Epithelial cell of proximal tubule (primary cell): ENCODE results near the gene MS4A15. TPM values are rescaled to one million over a fixed set of nuclear protein-coding genes. Genes with fewer than 3 reads are reported as not detected.

Experiments used
- DNase-seq: peaks from one replicate; pipeline ENCODE4 v3.0.0-alpha.2; 2011; ENCODE audit warnings: low read depth
- H3K4me3 ChIP-seq: 2 replicates; pipeline ENCODE4 v1.5.1; 2011; ENCODE audit warnings: low read depth, mild to moderate bottlenecking, low read length
- total RNA-seq: library from RNA; depleted of rRNA; stranded (reverse); fragments of >200 nt; gene quantifications from 2 replicates; pipeline ENCODE4 v1.2.3, GENCODE V29; 2015
- TF ChIP-seq, protein P1 (sequence below): conservative IDR thresholded peaks from 2 replicates; pipeline ENCODE4 v1.5.1; 2012; ENCODE audit warnings: low read depth, mild to moderate bottlenecking, low read length

MS4A15 gene
- total RNA-seq, 1 donor from 2014 or later: not detected

DNA sequence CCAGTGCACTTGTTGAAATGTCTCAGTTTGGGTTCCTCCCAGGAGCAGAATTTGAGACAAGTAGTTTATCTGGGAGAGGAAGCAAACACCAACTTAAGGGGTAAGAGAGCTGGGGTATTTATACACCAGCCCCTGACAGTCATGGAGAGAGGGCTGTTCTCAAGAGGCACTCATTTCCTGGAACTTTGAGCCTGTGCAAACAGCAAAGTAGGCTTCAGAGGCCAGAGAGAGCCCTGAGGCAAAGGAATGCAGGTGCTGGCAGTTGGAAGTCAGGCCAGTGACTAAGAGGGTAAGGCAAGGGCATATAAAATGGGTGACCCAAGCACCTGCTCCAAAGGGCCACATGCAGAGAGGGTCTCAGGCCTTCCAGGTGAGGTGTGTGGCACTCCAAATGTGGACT lies 16.1 kb upstream of the MS4A15 start:
- DNase-seq: no peak
- no peak overlapping the region for H3K4me3 ChIP-seq
- TF ChIP-seq, protein P1, sequence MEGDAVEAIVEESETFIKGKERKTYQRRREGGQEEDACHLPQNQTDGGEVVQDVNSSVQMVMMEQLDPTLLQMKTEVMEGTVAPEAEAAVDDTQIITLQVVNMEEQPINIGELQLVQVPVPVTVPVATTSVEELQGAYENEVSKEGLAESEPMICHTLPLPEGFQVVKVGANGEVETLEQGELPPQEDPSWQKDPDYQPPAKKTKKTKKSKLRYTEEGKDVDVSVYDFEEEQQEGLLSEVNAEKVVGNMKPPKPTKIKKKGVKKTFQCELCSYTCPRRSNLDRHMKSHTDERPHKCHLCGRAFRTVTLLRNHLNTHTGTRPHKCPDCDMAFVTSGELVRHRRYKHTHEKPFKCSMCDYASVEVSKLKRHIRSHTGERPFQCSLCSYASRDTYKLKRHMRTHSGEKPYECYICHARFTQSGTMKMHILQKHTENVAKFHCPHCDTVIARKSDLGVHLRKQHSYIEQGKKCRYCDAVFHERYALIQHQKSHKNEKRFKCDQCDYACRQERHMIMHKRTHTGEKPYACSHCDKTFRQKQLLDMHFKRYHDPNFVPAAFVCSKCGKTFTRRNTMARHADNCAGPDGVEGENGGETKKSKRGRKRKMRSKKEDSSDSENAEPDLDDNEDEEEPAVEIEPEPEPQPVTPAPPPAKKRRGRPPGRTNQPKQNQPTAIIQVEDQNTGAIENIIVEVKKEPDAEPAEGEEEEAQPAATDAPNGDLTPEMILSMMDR: no peak

DNA sequence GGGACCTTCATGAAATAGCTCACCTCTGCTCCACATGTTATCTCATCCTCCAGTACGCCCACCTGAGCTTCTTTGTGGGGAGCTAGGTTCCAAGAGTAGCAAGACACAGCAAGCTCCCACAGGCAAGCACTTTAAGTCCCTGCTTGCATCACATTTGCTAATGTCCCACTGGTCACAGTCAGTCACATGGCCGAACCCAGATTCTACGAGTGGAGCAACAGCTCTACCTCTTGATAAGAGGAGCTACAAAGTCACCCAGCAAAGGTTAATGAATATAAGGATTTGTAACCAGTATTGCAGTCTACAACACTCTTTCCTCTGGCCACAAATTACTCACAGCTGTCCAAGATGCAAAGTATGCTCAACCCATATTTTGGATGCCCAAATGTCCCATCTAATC lies 15.2 kb upstream of the MS4A15 start:
- TF ChIP-seq, protein P1: no peak
- DNase-seq: no peak
- no peak overlapping the region for H3K4me3 ChIP-seq

DNA sequence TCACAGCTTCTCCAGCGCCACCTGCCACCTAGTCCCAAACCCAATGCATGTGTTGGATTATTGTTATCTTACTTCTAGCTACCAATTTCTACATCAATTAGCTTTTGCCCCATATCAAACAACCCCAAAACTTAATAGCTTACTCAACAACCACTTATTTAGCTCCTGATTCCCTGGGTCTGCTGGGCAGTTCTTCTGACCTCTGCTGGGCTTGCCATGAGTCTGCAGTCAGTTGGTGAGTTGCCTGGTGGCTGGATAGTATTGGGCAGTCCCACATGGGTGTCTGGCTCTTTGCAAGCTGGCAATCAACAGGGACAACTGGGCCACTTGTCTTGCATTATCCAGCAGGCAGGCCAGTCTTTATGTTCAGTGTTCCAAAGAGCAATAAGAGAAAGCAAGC lies 13.6 kb upstream of the MS4A15 start:
- TF ChIP-seq, protein P1: no peak
- H3K4me3 ChIP-seq: no peak overlapping the region
- DNase-seq: no peak

DNA sequence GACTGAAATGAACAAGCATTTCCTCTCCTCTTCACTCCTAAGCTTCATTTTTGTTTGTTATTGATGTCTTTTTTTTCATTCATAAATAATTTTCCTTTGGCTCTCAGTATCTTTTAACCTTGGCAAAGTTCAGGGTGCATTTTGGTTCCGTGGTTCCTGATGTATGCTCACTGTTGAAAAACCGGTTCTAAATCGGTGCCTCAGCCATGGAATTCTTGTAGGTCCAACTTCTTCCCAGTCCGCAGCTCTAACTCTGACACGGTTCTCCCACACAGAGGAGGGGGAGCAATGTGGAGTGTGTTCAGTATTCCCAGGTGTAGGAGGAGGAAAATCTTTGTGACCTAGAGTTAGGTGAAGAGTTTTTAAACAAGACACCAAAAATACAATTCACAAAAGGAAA lies 12.6 kb upstream of the MS4A15 start:
- TF ChIP-seq, protein P1: no peak
- DNase-seq: no peak
- H3K4me3 ChIP-seq: no peak overlapping the region

DNA sequence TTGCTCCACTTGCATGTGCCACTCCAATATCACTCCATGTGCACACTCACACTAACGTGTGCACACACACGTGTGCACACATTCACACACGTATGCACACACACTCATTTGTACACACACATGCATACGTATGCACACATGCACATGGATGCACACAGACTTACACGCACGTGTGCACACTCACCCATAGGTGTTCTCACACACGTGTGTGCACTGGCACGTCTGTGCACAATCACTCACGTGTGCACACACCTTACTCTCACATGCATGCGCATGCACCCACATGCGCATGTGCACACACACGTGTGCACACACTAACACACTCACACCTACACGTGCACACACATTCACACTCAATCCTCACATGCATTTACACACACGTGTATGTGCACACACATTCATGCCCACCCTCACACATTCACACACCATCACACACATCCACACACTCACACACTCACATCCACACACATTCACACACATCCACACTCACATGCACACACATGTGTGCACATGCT lies 9.3 kb upstream of the MS4A15 start:
- DNase-seq: no peak
- H3K4me3 ChIP-seq: no peak overlapping the region
- TF ChIP-seq, protein P1: no peak

DNA sequence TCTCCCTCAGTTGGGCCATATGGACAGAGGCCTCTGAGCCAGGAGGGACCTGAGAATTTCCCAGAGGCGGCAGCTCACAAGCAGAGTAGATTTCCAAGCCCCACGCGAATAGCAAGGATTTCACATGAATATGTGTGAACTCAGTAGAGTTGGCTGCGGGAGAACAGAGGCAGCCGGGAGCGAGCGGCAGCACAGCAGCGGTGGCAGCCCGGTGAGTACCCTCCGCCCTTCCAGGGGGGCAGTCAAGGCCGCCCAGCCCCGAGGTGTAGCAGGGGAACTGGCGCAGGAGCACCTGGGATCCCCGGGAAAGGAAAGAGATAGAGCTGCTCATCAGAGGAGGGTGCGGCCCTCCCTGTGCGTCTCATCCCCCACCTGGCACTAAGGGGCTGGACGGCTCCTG lies 8.4 kb upstream of the MS4A15 start:
- H3K4me3 ChIP-seq: no peak overlapping the region
- DNase-seq: no peak
- TF ChIP-seq, protein P1: no peak

DNA sequence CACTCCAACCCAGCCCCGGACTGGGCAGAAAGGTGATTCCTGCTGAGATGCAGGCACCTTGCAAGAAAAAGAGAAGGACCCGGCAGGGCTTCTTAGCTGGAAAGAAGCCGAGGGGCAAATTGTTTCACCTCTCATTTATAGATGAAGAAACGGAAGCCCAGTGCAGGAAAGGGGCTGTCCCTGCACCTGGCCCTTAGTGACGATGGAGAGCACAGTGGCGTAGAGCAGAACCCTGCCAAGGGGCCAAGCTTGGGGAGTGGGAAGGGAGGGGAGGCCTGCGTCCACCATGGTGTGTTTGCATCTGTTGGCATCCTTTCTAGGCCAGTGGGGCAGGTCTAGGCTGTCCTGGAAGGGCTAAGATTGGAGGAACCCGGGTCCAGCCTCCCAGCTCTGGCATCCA lies 7.8 kb upstream of the MS4A15 start:
- no peak for DNase-seq
- no peak overlapping the region for H3K4me3 ChIP-seq
- TF ChIP-seq, protein P1: no peak
